Measurements from ENCODE around the gene RBSN.
"Not testable (repeated sequence)": the region's sequence is repeated elsewhere in the genome, so short reads cannot be mapped to it uniquely, and the experiment has no call there.

RBSN gene

GRCh38 chr3:15098503-15099363 is at the start of gene RBSN:
TSS of gene RBSN (minus strand) at chr3:15099148. CDS start at chr3:15096120, 3,028 bp downstream.
- peak; percentile 95 for DNase-seq (ENCODE audit: low read depth, low spot score)

- DNase-seq (ENCODE audit: low read depth, low spot score), result no peak
Measured at GRCh38 chr3:15148614-15149013, 49.7 kb upstream of the RBSN start.

DNA sequence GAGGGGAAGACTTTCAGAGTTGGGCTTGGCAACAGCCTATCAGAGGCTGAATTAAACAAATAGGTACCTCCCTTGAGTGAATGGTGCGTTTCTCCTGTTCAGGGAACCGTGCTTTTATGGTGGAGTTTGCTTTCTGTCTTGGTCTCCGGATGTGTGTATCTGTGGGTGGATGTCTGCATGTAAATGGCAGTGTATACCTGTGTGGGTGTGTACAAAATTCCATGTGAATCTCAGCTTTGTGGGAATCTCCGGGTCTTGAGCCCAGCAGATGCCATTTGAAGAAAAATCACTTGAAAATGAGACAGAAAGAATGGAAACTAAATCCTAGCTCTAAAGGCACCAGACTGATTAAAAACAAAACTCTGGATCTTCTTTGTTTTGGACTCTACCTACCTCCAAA is 37.9 kb upstream of the RBSN start:
- not testable (repeated sequence) for DNase-seq (ENCODE audit: low read depth, low spot score)

- DNase-seq (ENCODE audit: low read depth, low spot score), result not testable (repeated sequence)
Measured at GRCh38 chr3:15134968-15135367, 36.0 kb upstream of the RBSN start.

DNA sequence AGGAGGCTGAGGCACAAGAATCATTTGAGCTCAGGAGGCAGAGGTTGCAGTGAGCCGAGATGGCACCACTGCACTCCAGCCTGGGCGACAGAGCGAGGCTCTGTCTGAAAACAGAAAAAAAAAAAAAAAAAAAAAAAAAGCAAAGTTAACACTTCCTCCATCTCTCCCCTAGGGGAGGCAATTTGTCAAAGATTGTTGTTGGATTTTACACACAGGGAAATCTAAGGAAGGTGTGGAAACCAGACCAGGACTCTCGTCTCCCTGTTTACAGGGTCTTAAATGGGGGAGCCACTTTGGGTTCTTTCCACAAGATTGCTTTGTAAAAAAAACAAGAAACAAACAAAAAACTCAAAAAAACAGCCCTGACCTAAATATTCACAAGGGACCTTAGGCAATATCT is 29.5 kb upstream of the RBSN start:
- not testable (repeated sequence) for DNase-seq (ENCODE audit: low read depth, low spot score)

DNA sequence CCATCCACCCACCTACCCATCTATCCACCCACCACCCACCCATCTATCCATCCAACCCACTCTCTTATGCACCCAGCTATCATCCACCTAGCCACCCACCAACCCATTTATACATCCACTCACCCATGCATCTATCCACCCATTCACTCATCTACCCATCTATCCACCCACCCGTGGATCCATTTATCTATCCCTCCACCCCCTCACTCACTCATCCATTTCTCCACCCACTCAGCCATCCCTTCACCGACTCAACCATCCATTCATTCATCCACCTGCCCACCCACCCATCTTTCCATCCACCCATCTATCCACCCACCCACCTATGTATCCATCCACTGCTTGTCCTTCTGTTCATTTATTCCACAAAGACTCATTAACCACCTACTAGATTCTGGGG is 28.0 kb upstream of the RBSN start:
- DNase-seq (ENCODE audit: low read depth, low spot score), result not testable (repeated sequence)

GRCh38 chr3:15122398-15122797 is 23.4 kb upstream of the RBSN start:
- DNase-seq (ENCODE audit: low read depth, low spot score), result no peak

GRCh38 chr3:15121936-15122335 is 23.0 kb upstream of the RBSN start:
- no peak for DNase-seq (ENCODE audit: low read depth, low spot score)

GRCh38 chr3:15120986-15121385 is 22.0 kb upstream of the RBSN start:
- no peak for DNase-seq (ENCODE audit: low read depth, low spot score)

DNA sequence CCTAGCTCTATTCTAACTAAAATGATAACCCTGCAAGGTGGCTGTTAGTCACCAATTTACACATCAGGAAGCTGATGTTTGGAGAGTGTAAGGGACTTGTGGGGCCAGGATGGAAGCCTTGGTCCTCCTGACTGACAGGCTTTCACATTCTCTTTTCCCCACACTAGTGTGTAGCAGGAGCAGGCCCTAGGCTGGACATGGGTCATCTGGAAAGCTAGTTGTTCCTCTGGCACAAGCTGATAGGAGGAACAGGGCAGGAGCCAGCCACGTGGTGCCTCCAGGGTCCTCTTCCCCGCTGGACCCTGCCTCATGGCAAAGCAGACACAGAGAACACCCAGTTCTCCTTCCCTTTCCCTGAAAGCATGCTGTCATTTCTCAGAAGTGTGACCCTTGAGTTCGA is 18.1 kb upstream of the RBSN start:
- DNase-seq (ENCODE audit: low read depth, low spot score), result no peak

GRCh38 chr3:15116032-15116669 is 17.2 kb upstream of the RBSN start:
- no peak for DNase-seq (ENCODE audit: low read depth, low spot score)

GRCh38 chr3:15114466-15115358 is 15.8 kb upstream of the RBSN start:
- no peak for DNase-seq (ENCODE audit: low read depth, low spot score)

GRCh38 chr3:15113884-15114283 is 14.9 kb upstream of the RBSN start:
- DNase-seq (ENCODE audit: low read depth, low spot score), result no peak

DNA sequence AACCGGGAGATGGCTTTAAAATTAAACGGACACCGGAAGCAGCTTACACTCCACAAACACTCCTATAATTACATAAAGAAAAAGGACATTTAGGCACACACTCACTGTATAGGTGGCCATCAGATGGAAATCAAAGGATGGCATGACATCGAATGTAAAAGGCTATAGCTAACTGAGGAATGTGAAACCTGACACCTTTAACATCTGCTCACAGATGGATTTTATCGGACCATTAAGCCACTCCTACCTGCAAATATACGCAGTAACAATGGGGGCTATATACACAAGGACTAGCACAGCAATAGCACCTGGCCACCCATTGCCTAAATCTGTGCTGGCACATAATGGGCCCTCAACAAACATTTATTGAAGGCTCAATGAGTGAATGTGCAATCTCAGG is 14.5 kb upstream of the RBSN start:
- DNase-seq (ENCODE audit: low read depth, low spot score), result no peak

DNA sequence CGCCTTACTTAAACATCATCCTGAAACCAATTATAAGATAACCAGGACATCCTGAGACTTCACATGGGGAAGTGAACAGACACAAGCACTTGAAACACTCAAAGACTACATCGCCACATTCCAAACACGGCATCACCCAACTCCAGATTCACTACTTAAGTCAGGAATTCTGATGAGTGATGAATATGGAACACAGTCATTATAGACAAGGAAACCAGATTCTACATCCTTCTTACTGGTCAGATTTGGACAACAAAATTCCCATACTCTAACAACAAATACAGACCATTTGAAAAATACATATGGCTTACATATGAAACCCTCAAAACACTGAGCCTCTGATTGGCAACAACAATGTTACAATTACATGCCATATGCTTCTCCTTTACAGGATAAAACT is 13.1 kb upstream of the RBSN start:
- no peak for DNase-seq (ENCODE audit: low read depth, low spot score)

GRCh38 chr3:15110206-15110605 is 11.3 kb upstream of the RBSN start:
- no peak for DNase-seq (ENCODE audit: low read depth, low spot score)

- no peak for DNase-seq (ENCODE audit: low read depth, low spot score)
Measured at GRCh38 chr3:15108869-15109268, 9.9 kb upstream of the RBSN start.

GRCh38 chr3:15108082-15108545 is 9.2 kb upstream of the RBSN start:
- DNase-seq (ENCODE audit: low read depth, low spot score), result peak; percentile 44

- no peak for DNase-seq (ENCODE audit: low read depth, low spot score)
Measured at GRCh38 chr3:15107075-15107947, 8.4 kb upstream of the RBSN start.

DNA sequence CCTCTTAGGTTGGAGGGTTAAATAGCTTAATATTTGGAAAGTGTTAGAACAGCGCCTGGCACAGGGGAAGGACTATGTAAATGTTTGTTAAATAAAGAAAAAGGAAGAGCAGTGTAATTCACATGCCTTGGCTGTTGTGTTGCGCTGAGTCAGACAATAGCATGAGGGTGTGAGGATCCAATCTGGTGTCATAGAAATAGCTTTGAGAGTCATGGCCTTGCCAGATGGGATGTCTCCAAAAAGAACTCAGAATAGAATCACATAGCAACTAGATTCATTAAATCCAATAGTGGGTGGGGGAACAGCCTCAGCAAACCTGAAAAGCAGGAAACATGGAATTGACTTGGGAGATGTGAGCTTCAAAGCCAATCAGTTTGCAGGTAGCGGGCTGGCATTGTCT is 3.9 kb upstream of the RBSN start:
- no peak for DNase-seq (ENCODE audit: low read depth, low spot score)

GRCh38 chr3:15102256-15102655 is 3.3 kb upstream of the RBSN start:
- no peak for DNase-seq (ENCODE audit: low read depth, low spot score)

All from activated CD4-positive, CD25-positive, alpha-beta regulatory T cell treated with anti-CD3 and anti-CD28 coated beads, Interleukin-2, amount 50 U/mL, for 16 hours (primary cell).